ENCODE results near the gene LRRC59.

DNA sequence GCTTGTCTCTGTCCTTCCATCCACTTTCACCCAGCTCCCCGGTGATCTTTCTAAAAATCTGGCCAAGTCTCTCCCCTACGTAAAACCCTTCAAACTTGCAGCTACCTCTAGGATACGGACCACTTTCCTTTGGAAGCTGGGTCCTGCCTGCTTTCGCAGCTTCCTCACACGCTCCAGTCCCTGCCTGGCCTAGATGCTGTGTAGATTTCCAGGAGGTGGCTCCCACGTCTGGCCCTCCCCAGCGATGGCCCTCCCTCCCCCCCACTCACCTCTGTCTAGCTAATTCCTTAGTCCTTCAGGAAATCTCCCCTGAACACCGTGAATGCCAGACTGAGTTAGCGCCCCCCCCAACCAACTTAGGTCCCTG is 579 bp upstream of the LRRC59 start:
- TF ChIP-seq CTCF (conservative IDR thresholded peaks at IDR 0.05; ENCODE audit: low read depth, low read length) (no peak), EZH2 (IDR thresholded peaks at IDR 0.05; ENCODE audit: borderline replicate concordance, low read depth, low read length, poor library complexity, severe bottlenecking) (no peak)

Measured in A673 (cell line).